HuH-7 (cell line): ENCODE data around the gene DIP2B.
"Not testable (repeated sequence)": the region's sequence is repeated elsewhere in the genome, so short reads cannot be mapped to it uniquely, and the experiment has no call there.

Experiments
- DNase-seq: peaks from one replicate; pipeline ENCODE4 v3.0.0; 2011; ENCODE audit warnings: low spot score

DIP2B gene

DNA sequence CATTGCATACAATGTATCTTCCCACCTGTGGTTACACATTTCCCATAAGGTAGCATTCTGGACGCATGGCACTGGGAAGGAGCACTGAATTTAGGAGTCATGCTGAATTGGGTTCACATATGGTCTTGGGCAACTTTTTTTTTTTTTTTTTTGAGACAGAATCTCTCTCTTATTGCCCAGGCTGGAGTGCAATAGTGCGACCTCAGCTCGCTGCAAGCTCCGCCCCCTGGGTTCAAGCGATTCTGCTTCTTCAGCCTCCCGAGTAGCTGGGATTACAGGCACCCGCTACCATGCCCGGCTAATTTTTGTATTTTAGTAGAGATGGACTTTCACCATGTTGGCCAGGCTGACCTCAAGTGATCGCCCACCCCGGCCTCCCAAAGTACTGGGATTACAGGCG is 13.3 kb downstream of the DIP2B start:
- DNase-seq = no peak

GRCh38 chr12:50519353-50519752 is 14.6 kb downstream of the DIP2B start:
- DNase-seq = no peak

DNA sequence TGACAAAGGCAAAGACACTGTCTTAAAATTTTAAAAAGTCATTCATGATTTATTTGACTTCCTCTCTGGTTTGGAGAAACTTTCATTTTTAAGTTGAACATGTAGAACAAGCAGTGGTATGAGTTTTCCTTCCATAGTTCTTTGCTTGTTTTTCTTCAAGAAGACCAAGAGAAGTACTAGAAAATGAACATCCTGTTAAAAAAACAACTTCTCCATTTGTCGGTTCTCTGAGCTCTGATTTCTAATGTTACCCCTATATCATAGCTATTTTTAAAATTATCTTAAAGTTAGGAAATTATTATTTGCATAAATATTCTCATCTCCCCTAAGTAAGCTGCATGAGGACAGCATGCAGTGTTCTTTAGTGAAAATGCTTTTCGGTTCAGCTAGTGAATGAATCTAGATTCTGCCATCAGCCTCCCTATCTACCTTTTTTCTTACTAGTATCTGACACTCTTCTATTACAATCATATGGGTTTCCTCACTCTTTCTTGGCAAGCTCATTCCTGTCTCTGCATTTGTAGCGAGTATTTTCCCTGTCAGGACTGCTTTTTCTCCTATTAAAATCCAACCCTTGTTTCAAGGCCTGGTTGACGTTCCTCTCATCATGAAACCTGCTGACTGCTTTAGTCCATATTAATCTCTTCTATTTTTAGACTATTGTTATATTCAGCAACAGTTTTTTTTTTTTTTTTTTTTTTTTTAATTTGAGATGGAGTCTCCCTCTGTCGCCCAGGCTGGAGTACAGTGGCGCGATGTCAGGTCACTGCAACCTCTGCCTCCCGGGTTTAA is 15.8 kb downstream of the DIP2B start:
- DNase-seq = no peak

- DNase-seq = not testable (repeated sequence)
Observed at GRCh38 chr12:50521781-50522180, 17.0 kb downstream of the DIP2B start.

- no peak for DNase-seq
Observed at GRCh38 chr12:50523772-50524171, 19.0 kb downstream of the DIP2B start.

GRCh38 chr12:50524621-50525020 is 19.8 kb downstream of the DIP2B start:
- DNase-seq = no peak

- no peak for DNase-seq
Observed at GRCh38 chr12:50525422-50525821, 20.6 kb downstream of the DIP2B start.

GRCh38 chr12:50527359-50527726 is 22.6 kb downstream of the DIP2B start:
- DNase-seq = no peak

DNA sequence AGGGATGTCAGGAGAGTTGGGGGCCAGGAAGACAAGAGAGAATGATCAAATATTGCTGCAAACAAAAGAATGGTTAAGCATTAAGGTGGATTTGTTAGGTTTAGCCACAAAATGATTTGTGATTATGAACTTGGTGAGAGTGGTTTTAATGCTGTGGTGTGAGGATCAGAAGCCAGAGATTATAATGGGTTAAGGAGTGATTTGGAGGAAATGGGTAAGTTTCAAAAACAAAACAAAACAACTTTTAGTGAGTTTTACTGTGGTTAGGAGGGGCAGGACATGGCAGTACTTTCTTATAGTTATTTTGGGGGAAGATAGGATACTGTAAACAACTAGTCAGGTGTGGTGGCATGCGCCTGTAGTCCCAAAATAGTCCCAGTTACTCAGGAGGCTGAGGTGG is 24.0 kb downstream of the DIP2B start:
- no peak for DNase-seq

DNA sequence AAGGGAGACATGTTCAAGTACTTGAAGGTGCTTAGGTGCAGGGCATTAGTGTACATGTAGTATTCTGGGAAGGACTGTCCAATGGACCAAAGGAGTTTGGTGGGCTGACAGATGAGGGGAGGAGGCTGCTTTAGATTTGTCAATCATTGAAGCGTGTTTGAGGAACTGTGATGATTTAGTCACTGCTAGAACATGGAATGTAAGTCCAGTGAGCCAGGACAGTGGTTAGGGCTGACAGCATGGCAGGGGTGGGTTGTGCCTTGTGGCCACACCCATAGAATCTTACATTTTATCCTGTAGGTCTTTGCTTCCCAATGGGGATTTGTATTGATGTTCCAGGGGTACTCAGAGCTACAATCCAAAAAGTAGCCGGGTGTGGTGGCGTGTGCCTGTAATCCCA is 24.6 kb downstream of the DIP2B start:
- DNase-seq = no peak

- no peak for DNase-seq
Observed at GRCh38 chr12:50530532-50530931, 25.7 kb downstream of the DIP2B start.

GRCh38 chr12:50533203-50533584 is 28.4 kb downstream of the DIP2B start:
- no peak for DNase-seq

DNA sequence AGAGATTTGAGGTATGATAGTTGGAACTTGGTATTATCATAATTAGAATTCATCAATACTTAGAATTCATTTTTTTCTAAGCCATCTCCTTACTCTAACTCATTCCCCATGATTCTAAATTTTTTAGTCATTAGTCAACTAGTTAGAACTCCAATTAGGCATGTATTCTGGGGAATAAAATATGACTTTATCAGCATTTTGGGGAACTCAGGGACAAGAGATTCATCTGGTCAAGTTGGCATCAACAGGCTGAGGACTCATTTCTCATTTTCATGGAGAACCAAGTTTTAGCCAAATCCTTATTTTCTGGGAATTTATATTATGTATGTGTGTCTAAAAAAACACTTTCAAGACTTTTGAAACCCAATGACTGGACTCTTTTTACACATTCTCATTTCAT is 29.2 kb downstream of the DIP2B start:
- no peak for DNase-seq

DNA sequence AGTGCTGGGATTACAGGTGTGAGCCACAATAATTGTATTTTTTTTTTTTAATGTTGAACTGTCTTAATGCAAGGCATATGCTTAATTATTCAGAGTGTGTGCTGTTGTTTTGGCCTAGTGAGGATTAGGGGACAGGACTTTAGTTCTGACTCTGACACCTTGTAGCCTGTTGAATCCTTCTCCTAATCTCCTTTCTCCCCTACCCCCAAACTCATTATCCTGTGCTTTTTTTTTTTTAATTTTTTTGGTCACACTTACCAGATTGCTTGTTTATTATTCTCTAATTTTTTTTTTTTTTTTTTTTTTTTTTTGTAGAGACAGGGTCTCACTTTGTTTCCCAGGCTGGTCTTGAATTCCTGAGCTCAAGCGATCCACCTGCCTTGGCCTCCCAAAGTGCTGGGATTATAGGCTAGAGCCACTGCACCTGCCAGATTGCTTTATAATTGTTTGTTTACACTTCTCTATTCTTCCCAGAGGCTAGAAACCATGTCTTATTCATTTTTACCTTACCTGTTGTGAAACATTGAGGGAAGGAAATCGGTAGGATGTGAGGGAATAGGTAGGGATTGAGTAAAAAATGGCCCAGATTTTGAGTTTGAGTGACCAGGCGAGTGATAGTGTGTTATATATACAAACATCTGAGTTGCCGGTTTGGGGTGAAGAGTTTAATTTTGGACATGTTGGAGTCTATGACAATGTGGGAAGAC is 32.2 kb downstream of the DIP2B start:
- DNase-seq = no peak

GRCh38 chr12:50537538-50537919 is 32.7 kb downstream of the DIP2B start:
- DNase-seq = no peak

- no peak for DNase-seq
Observed at GRCh38 chr12:50538182-50538581, 33.4 kb downstream of the DIP2B start.

DNA sequence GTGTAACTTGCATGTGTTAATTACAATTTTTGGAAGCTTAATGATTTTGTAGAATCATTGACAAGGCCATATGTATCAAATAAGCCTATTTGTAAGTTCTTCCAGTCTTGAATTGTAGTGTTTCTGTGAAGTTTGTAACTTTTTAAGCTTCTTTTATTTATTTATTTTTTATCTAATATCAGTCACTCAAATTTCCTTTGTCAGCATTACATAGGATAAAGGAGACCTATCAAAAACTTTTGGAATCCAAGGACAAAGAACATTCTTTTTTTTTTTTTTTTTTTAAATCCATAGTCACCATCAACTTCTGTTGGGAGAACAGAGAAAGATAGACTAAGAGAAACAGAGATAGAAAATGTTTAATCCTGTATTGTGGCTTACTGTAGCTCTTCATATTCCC is 36.4 kb downstream of the DIP2B start:
- no peak for DNase-seq

- DNase-seq = no peak
Observed at GRCh38 chr12:50542448-50542847, 37.7 kb downstream of the DIP2B start.

GRCh38 chr12:50543188-50543587 is 38.4 kb downstream of the DIP2B start:
- DNase-seq = not testable (repeated sequence)

DNA sequence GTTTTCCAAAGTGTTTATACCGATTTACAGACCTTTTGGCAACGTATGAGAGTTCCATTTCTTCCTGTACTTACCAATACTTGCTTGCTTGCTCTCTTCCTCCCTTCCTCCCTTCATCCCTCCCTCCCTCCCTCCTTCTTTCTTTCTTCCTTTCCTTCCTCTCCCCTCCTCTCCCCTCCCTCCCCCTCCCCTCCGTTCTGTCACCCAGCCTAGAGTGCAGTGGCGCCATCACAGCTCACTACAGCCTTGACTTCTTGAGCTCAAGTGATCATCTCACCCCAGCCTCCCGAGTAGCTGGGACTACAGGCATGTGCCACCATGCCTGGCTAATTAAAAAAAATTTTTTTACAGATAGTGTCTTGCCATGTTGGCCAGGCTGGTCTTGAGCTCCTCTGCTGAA is 40.4 kb downstream of the DIP2B start:
- DNase-seq = no peak

DNA sequence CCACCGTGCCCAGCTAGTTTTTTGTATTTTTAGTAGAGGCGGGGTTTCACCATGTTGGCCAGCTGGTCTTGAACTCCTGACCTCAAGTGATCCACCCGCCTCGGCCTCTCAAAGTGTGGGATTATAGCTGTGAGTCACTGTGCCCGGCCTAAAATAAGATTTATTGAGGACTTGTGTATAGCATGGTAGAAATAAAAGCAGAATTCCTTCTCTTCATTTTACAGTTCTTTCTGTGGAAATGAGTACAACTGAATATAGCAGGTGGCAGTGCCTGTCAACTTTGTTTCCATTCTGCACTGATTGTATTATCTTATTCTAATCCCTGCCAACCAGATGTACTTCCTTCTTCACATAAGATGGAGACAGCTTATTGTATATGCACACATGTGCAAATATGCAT is 41.0 kb downstream of the DIP2B start:
- DNase-seq = no peak

GRCh38 chr12:50546441-50547318 is 41.9 kb downstream of the DIP2B start:
- DNase-seq = no peak

- no peak for DNase-seq
Observed at GRCh38 chr12:50547742-50548141, 43.0 kb downstream of the DIP2B start.
